HCEC 1CT (cell line): Measurements from ENCODE around the gene ARMC9.
"Not testable (repeated sequence)": the region's sequence is repeated elsewhere in the genome, so short reads cannot be mapped to it uniquely, and the experiment has no call there.

ENCODE experiments used
- DNase-seq: peaks from one replicate; pipeline ENCODE4 v3.0.0-alpha.2; 2017

ARMC9 gene

GRCh38 chr2:231403421-231404182, 205.2 kb downstream of the ARMC9 start:
- not testable (repeated sequence) for DNase-seq

- DNase-seq: not testable (repeated sequence)
Measured at GRCh38 chr2:231404183-231404578, 205.8 kb downstream of the ARMC9 start.

- not testable (repeated sequence) for DNase-seq
Measured at GRCh38 chr2:231405601-231406367, 207.4 kb downstream of the ARMC9 start.

- not testable (repeated sequence) for DNase-seq
Measured at GRCh38 chr2:231407686-231408085, 209.3 kb downstream of the ARMC9 start.

GRCh38 chr2:231408304-231408703, 209.9 kb downstream of the ARMC9 start:
- DNase-seq: not testable (repeated sequence)

- no peak for DNase-seq
Measured at GRCh38 chr2:231409776-231410175, 211.3 kb downstream of the ARMC9 start.

- no peak for DNase-seq
Measured at GRCh38 chr2:231410293-231411004, 212.0 kb downstream of the ARMC9 start.

- no peak for DNase-seq
Measured at GRCh38 chr2:231411237-231411636, 212.8 kb downstream of the ARMC9 start.

GRCh38 chr2:231411831-231412617, 213.6 kb downstream of the ARMC9 start:
- peak; percentile 72 for DNase-seq

- DNase-seq: no peak
Measured at GRCh38 chr2:231412618-231412963, 214.2 kb downstream of the ARMC9 start.

GRCh38 chr2:231413456-231413855, 215.0 kb downstream of the ARMC9 start:
- no peak for DNase-seq

GRCh38 chr2:231413921-231414476, 215.6 kb downstream of the ARMC9 start:
- no peak for DNase-seq

- DNase-seq: no peak
Measured at GRCh38 chr2:231415029-231415428, 216.6 kb downstream of the ARMC9 start.

GRCh38 chr2:231418820-231419640, 220.6 kb downstream of the ARMC9 start:
- no peak for DNase-seq

GRCh38 chr2:231421051-231421580, 222.7 kb downstream of the ARMC9 start:
- DNase-seq: no peak

- DNase-seq: no peak
Measured at GRCh38 chr2:231422056-231422455, 223.6 kb downstream of the ARMC9 start.

GRCh38 chr2:231423176-231423575, 224.7 kb downstream of the ARMC9 start:
- no peak for DNase-seq
